H1 (cell line): ENCODE measurements around the gene GRID1. TPM values are rescaled to one million over a fixed set of nuclear protein-coding genes. Genes with fewer than 3 reads are reported as not detected.

Experiments
- GABPA ChIP-seq: IDR thresholded peaks from 2 replicates; pipeline ENCODE4 v1.6.1; 2011; ENCODE audit warnings: mild to moderate bottlenecking, low read length, moderate library complexity, borderline replicate concordance; ENCODE audit not compliant: insufficient read depth
- polyA plus RNA-seq, 7 experiments: library from polyadenylated mRNA; depleted of rRNA in 3 of 7; stranded (reverse) in 5 of 7; unstranded in 2 of 7; fragments of >200 nt in 5 of 7; fragments of 200-250 nt in 2 of 7; gene quantifications; 1 replicate in 5 of 7; 2 replicates in 1 of 7; 4 replicates in 1 of 7; pipeline versions ENCODE4 v1.2.1 to v1.2.3, GENCODE V29; 2011 to 2013; ENCODE audit warnings: missing spikeins in 2 of 7, mixed read lengths in 2 of 7
- total RNA-seq: library from RNA; stranded (reverse); fragmentation: NEBNext Ultra II Directional; extraction: Animal tissue kit (Norgen Biotek cat#: 25700); gene quantifications from 2 replicates; pipeline ENCODE4 v1.2.1, GENCODE V29; 2021

Gene GRID1
- total and polyA plus RNA-seq, 2 of the 8 experiments (the other 6 are each of a cell fraction or from before 2014, with no cell fraction given): 0.22 to 0.30 TPM

DNA sequence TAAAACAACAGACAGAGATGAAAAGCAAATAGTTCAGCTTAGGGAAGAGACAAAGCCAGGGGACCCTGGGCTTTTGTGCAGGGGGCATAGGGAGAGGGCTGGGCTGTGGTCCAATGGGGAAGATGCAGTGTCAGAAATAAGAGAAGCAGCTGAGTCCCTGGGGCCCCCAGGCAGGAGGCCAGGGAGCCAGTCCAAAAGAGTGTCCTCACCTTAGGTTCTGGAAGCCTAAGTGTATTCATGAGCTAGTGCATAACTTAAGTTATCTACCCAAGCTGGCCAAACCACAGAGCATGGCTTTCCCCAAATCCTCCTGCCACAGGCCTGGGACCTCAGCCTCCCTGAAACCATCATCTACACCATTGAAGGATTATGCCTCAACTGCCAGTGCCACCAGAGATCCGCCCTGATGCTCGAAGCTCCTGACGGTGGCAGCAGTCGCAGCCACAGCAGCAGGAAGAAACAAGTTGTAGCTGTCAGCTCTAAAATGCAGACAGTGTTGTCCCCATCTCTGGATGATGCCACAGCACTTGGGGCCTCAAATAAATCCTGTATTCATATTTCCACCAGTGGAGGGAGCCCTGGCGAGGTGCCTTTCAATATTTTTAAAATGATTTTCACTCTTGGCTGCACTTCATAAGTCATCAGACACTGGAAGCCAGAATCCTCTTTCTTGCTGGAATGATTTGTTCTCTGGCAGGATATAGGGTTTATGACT lies 574.6 kb downstream of the GRID1 start (continued):
- no peak for TF ChIP-seq GABPA
